Peyer's patch (tissue), 4 donors: ENCODE data around the gene HUS1B. TPM values are rescaled to one million over a fixed set of nuclear protein-coding genes. Genes with fewer than 3 reads are reported as not detected.

Experiments used
- DNase-seq, 3 donors: peaks; one replicate each; pipeline ENCODE4 v3.0.0-alpha.2; 2017 to 2019
- H3K27ac ChIP-seq, 4 donors: fragments of 200-600 bp; sonication (generic); one replicate each; pipeline ENCODE4 v1.5.1; 2016 to 2019
- H3K27me3 ChIP-seq, 2 donors: fragments of 200-600 bp; sonication (generic); one replicate each; pipeline ENCODE4 v1.5.1; 2019
- H3K36me3 ChIP-seq, 3 donors: fragments of 200-600 bp; sonication (generic); one replicate each; pipeline ENCODE4 v1.5.1; 2016 to 2019
- H3K4me1 ChIP-seq, 4 donors: fragments of 200-600 bp; sonication (generic); one replicate each; pipeline ENCODE4 v1.5.1; 2016 to 2019
- H3K4me3 ChIP-seq, 4 donors: fragments of 200-600 bp; sonication (generic); 1 replicate in 3 of 4; 2 replicates in 1 of 4; pipeline ENCODE4 v1.5.1; 2016 to 2019; ENCODE audit warnings: mild to moderate bottlenecking in 1 of 4
- H3K9me3 ChIP-seq, 4 donors: fragments of 200-600 bp; sonication (generic); one replicate each; pipeline ENCODE4 v1.5.1; 2016 to 2019; ENCODE audit warnings: mild to moderate bottlenecking in 1 of 4
- POLR2A ChIP-seq, 2 donors: fragments of 450-650 bp; IDR thresholded peaks; one replicate each; pipeline ENCODE4 v1.5.1; 2017; ENCODE audit warnings: antibody characterized with exemption in 2 of 2, mild to moderate bottlenecking in 2 of 2, moderate library complexity in 2 of 2
- total RNA-seq, 4 donors: library from RNA; depleted of rRNA; stranded (reverse); fragments of >200 nt; gene quantifications; one replicate each; pipeline ENCODE4 v1.1.0, GENCODE V29; 2016
- TF ChIP-seq, protein P1 (sequence below), 6 experiments: fragments of 450-650 bp in 4 of 6; fragments of 200-600 bp in 2 of 6; sonication (generic) in 1 of 6; IDR thresholded peaks; one replicate each; pipeline ENCODE4 v1.5.1; 2017 to 2019; ENCODE audit warnings: antibody characterized with exemption in 6 of 6, mild to moderate bottlenecking in 3 of 6, moderate library complexity in 1 of 6

The HUS1B gene
- total RNA-seq, 4 donors from 2014 or later, result 3.1 to 10.7 (median 4.8) TPM

DNA sequence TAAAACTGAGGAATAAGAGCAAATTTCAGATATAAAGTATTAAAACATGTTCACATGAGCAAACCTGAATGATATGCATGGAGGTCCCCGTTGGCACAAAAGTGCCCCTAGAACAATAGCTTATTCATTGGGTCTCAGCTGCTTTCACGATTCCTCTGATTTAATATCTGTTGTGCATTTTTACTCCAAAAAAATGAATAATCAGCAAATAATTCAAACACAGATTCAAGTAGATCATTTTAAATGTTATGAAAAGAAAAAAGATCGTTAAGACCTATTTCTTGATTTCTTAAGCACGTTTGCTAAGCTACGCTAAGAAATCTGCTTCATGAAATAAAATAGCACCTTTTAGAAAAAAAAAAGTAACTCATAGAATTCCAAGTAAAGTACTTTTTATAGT, 21.7 kb downstream of the HUS1B start:
- Histone ChIP-seq H3K4me1 (no peaks in the 10 kb centered on the region), H3K4me3 (no peak overlapping the region), H3K27ac (no peak overlapping the region), H3K27me3 (no peaks in the 10 kb centered on the region), H3K9me3 (no peaks in the 10 kb centered on the region), H3K36me3 (peaks cover 0 to 23% (median 0%) of the 10 kb centered on the region in 3 donors)
- TF ChIP-seq POLR2A (IDR thresholded peaks at IDR 0.05), result no peak
- TF ChIP-seq, protein P1, sequence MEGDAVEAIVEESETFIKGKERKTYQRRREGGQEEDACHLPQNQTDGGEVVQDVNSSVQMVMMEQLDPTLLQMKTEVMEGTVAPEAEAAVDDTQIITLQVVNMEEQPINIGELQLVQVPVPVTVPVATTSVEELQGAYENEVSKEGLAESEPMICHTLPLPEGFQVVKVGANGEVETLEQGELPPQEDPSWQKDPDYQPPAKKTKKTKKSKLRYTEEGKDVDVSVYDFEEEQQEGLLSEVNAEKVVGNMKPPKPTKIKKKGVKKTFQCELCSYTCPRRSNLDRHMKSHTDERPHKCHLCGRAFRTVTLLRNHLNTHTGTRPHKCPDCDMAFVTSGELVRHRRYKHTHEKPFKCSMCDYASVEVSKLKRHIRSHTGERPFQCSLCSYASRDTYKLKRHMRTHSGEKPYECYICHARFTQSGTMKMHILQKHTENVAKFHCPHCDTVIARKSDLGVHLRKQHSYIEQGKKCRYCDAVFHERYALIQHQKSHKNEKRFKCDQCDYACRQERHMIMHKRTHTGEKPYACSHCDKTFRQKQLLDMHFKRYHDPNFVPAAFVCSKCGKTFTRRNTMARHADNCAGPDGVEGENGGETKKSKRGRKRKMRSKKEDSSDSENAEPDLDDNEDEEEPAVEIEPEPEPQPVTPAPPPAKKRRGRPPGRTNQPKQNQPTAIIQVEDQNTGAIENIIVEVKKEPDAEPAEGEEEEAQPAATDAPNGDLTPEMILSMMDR (IDR thresholded peaks at IDR 0.05), result no peak
- DNase-seq, result no peak

- no peak overlapping the region for H3K27ac ChIP-seq
- H3K4me1 ChIP-seq, result no peaks in the 10 kb centered on the region
- no peak for DNase-seq
- peaks cover 0 to 23% (median 0%) of the 10 kb centered on the region in 3 donors for H3K36me3 ChIP-seq
- H3K4me3 ChIP-seq, result no peak overlapping the region
- no peaks in the 10 kb centered on the region for H3K27me3 ChIP-seq
- no peaks in the 10 kb centered on the region for H3K9me3 ChIP-seq
- TF ChIP-seq, protein P1 (IDR thresholded peaks at IDR 0.05), result no peak
- no peak for TF ChIP-seq POLR2A (IDR thresholded peaks at IDR 0.05)
Observed at GRCh38 chr6:633611-634010, 23.3 kb downstream of the HUS1B start.

DNA sequence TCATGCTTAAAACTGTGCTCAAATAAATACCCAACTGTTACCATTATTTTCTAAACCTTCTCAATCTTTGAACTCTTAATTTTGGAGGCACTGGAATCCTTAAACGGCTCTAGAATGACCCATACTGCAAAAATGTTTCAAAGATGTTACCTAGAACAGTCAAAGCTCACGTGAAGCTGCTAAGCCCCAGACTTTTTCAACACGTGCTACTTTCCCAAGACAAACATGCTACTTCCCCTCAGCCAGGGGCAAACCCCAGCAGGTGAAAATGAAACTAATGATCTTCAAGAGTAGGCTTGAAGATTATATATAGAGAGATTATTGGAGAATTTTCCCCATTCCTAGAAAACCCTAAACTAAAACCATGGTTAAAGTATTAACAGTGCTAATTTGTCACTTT, 28.1 kb downstream of the HUS1B start:
- Histone ChIP-seq H3K4me1 (no peaks in the 10 kb centered on the region), H3K9me3 (no peaks in the 10 kb centered on the region), H3K4me3 (no peak overlapping the region), H3K27me3 (no peaks in the 10 kb centered on the region), H3K36me3 (no peaks in the 10 kb centered on the region), H3K27ac (no peak overlapping the region)
- DNase-seq, result no peak
- TF ChIP-seq, protein P1 (IDR thresholded peaks at IDR 0.05), result no peak
- no peak for TF ChIP-seq POLR2A (IDR thresholded peaks at IDR 0.05)

GRCh38 chr6:626236-626635, 30.7 kb downstream of the HUS1B start:
- Histone ChIP-seq H3K4me3 (no peak overlapping the region), H3K36me3 (no peaks in the 10 kb centered on the region), H3K27ac (peak overlapping the region in 1 of 4 donors; percentile 32), H3K9me3 (no peaks in the 10 kb centered on the region), H3K27me3 (no peaks in the 10 kb centered on the region), H3K4me1 (no peaks in the 10 kb centered on the region)
- TF ChIP-seq POLR2A (IDR thresholded peaks at IDR 0.05), result no peak
- TF ChIP-seq, protein P1 (IDR thresholded peaks at IDR 0.05), result no peak
- no peak for DNase-seq

DNA sequence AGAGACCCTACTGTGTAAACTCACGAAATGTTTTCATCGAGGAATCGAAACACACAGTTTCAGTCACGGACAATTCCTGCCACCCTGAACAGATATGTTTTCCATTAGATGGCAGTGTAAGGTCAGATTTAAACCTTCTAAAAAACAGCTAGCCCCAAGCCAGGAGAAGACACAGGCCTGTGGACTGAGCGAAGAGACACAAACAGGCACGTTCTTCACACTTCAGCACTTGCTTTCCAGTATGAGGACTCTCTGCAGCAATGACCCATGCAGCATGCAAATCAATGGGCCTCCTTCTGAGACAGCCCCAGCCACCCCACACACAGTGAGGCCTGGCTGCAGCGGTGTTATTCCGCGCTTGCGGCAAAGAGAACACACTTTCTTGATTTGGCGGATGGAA, 31.9 kb downstream of the HUS1B start:
- Histone ChIP-seq H3K27ac (peak overlapping the region in 2 of 4 donors; percentile 32 to 52), H3K4me3 (no peak overlapping the region), H3K36me3 (no peaks in the 10 kb centered on the region), H3K27me3 (no peaks in the 10 kb centered on the region), H3K4me1 (no peaks in the 10 kb centered on the region), H3K9me3 (no peaks in the 10 kb centered on the region)
- TF ChIP-seq, protein P1 (IDR thresholded peaks at IDR 0.05), result peak in 2 of 6 experiments; percentile 18 to 29
- no peak for TF ChIP-seq POLR2A (IDR thresholded peaks at IDR 0.05)
- peak in 2 of 3 donors; percentile 23 to 50 for DNase-seq

DNA sequence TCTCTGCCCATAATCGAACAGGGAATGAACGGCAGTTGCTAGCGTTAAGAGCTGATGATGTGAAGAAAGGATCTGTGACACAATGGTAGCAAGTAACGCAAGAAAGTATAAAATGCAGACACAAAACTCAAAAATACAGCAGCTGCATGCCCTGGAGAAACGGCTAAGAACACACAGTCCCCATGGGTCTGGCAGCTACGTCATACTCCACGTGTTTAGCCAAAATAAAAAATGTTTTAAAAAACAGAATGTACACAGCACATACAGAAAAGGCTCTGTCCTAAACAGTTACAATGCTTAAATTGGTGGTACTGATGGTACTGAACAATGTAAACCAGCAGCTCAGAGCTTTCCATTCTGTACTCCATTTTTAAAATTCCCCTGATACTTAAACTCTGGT, 34.4 kb downstream of the HUS1B start:
- no peaks in the 10 kb centered on the region for H3K4me1 ChIP-seq
- H3K9me3 ChIP-seq, result no peaks in the 10 kb centered on the region
- H3K36me3 ChIP-seq, result no peaks in the 10 kb centered on the region
- H3K4me3 ChIP-seq, result no peak overlapping the region
- peak overlapping the region in 1 of 4 donors; percentile 13 for H3K27ac ChIP-seq
- TF ChIP-seq POLR2A (IDR thresholded peaks at IDR 0.05), result no peak
- TF ChIP-seq, protein P1 (IDR thresholded peaks at IDR 0.05), result no peak
- H3K27me3 ChIP-seq, result no peaks in the 10 kb centered on the region
- DNase-seq, result no peak
